Pancreas (tissue), 10 donors: ENCODE results near the gene NOS1AP. TPM values are rescaled to one million over a fixed set of nuclear protein-coding genes. Genes with fewer than 3 reads are reported as not detected.

ENCODE experiments used
- ATAC-seq, 4 donors: fragments of 200-7000 bp; cut with Tn5 transposase; one replicate each; pipeline versions ENCODE4 v1.8.0 to v1.9.1; 2020; ENCODE audit warnings: mild to moderate bottlenecking in 4 of 4, moderate library complexity in 4 of 4
- DNase-seq, 6 donors: peaks; one replicate each; pipeline ENCODE4 v3.0.0-alpha.2; 2020
- FAIRE-seq: peaks from 2 replicates; lab custom pipeline; 2012; peaks lifted over from hg19 to GRCh38; lab: Jason Lieb, UNC
- H3K27ac ChIP-seq, 4 donors: fragments of 200-600 bp; sonication (generic); 1 replicate in 3 of 4; 2 replicates in 1 of 4; pipeline versions ENCODE4 v1.5.0 to v1.8.0; 2020
- H3K27me3 ChIP-seq, 4 donors: fragments of 200-600 bp; one replicate each; pipeline ENCODE4 v1.8.0; 2021
- H3K36me3 ChIP-seq, 3 donors: fragments of 200-600 bp; sonication (generic) in 1 of 3; one replicate each; pipeline versions ENCODE4 v1.5.0 to v1.8.0; 2020 to 2021
- H3K4me1 ChIP-seq, 3 donors: fragments of 200-600 bp; one replicate each; pipeline ENCODE4 v1.8.0; 2021
- H3K4me3 ChIP-seq, 4 donors: fragments of 200-600 bp; sonication (generic) in 2 of 4; one replicate each; pipeline versions ENCODE4 v1.5.0 to v1.8.0; 2020 to 2021
- H3K9me3 ChIP-seq, 4 donors: fragments of 200-600 bp; one replicate each; pipeline ENCODE4 v1.8.0; 2021
- WGBS, 2 donors: extraction: QIAGEN DNeasy Blood & Tissue Kit; methylation state at CpG; one replicate each; pipeline ENCODE4 v1.1.7; 2013; 5-methylcytosine and 5-hydroxymethylcytosine counted together
- intact Hi-C, 3 donors: fragments of 100-400 bp; cut with DNase I; formaldehyde crosslinking; loops; one replicate each; pipeline versions ENCODE4 v1.11.1 to v1.14.2; 2022
- polyA plus RNA-seq, 2 donors: library from polyadenylated mRNA; stranded (reverse); fragments of 200-250 nt; gene quantifications; one replicate each; pipeline ENCODE4 v1.2.3, GENCODE V29; 2013
- total RNA-seq, 6 donors: library from RNA; stranded (reverse); fragmentation: NEBNext Ultra II Directional in 4 of 6; extraction: Animal tissue kit (Norgen Biotek cat#: 25700) in 4 of 6; gene quantifications; one replicate each; pipeline versions ENCODE4 v1.2.1 to v1.2.4, GENCODE V29; 2021 to 2023
- TF ChIP-seq, protein P1 (sequence below), 4 donors: fragments of 200-600 bp; sonication (generic) in 3 of 4; IDR thresholded peaks; one replicate each; pipeline versions ENCODE4 v1.5.0 to v1.8.0; 2021; ENCODE audit warnings: antibody characterized with exemption in 4 of 4
- donor health status: healthy with polysubstance abuse.
- donor health status: DM: no; HTN: no; CAD: no; lungs with moderate emphysema.
- donor health status: DM: no; HTN: no; CAD: no.
- donor health status: control.
- donor health status: control.
- donor health status: Bipolar disorder and iron deficiency.
- donor health status: DM: yes; HTN: yes; CAD: no.
- donor health status: DM: no; HTN: no; CAD: no.
- donor health status: DM: no; HTN: no; CAD: no.
- donor health status: DM: yes; HTN: yes; CAD: no.

The NOS1AP gene
- total and polyA plus RNA-seq, 8 donors, result 0.40 to 2.8 (median 1.7) TPM

DNA sequence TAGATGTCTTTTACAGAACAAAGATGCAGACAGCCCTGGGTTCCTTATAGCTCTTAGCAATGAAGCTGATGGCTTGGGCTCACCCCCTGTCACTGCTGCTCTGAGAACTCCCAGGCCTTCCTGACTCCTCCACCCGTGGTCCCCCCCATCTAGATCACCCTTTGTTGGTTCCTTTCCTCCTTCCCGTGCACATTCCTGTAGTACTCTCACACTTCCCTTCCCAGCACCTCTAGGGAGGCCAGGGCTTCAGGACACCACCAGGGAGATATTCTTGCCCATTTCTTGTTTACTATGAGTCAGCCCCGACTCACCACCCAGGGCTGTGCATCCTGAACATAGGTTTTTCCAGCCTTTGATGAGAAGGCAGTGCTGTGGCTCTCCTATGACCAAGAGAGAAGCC lies 14.4 kb upstream of the NOS1AP start:
- FAIRE-seq (no peak), ATAC-seq (peak in 1 of 4 donors; percentile 19), DNase-seq (no peak)
- intact Hi-C loops, result loop anchor here in 2 of 3 donors (5.0 to 10.0 kb wide), 3 partner anchors 220 to 332 kb away; partner anchors contain the start of gene C1orf226 (in 1 of the 2)
- Histone ChIP-seq H3K4me1 (no peaks in the 10 kb centered on the region), H3K27me3 (no peaks in the 10 kb centered on the region), H3K4me3 (no peak overlapping the region), H3K9me3 (no peaks in the 10 kb centered on the region), H3K27ac (no peak overlapping the region), H3K36me3 (no peaks in the 10 kb centered on the region)
- TF ChIP-seq, protein P1, sequence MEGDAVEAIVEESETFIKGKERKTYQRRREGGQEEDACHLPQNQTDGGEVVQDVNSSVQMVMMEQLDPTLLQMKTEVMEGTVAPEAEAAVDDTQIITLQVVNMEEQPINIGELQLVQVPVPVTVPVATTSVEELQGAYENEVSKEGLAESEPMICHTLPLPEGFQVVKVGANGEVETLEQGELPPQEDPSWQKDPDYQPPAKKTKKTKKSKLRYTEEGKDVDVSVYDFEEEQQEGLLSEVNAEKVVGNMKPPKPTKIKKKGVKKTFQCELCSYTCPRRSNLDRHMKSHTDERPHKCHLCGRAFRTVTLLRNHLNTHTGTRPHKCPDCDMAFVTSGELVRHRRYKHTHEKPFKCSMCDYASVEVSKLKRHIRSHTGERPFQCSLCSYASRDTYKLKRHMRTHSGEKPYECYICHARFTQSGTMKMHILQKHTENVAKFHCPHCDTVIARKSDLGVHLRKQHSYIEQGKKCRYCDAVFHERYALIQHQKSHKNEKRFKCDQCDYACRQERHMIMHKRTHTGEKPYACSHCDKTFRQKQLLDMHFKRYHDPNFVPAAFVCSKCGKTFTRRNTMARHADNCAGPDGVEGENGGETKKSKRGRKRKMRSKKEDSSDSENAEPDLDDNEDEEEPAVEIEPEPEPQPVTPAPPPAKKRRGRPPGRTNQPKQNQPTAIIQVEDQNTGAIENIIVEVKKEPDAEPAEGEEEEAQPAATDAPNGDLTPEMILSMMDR (IDR thresholded peaks at IDR 0.05), result no peak
- WGBS, 2 donors, result 51 to 80% methylated on average over 3 of the region's 3 CpGs

DNA sequence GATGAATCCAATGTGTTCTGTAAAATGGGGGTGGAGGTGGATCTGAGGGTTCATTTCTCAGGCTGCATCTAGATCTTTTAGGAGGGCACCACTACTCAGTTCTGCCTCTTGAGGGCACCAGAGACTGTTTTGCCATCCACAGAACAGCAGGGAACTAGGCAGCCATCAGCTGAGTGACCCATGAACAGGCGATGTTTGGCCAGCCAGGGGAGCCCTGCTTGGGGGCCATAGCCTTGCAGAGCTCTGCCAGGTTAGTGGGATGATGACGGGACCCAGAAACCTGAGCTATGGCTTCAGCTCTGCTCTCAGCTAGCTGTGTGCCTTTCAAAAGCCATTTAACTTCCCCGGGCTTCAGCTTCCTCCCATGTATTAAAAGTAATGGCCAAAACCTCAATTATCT lies 13.4 kb upstream of the NOS1AP start:
- Histone ChIP-seq H3K9me3 (no peaks in the 10 kb centered on the region), H3K36me3 (no peaks in the 10 kb centered on the region), H3K27ac (no peak overlapping the region), H3K4me1 (no peaks in the 10 kb centered on the region), H3K27me3 (no peaks in the 10 kb centered on the region), H3K4me3 (no peak overlapping the region)
- FAIRE-seq (no peak), DNase-seq (peak; percentile 44 to 76 (median 55)), ATAC-seq (peak; percentile 89 to 100 (median 98))
- intact Hi-C loops, result loop anchor here in 2 of 3 donors (2.0 to 10.0 kb wide), 4 partner anchors 219 to 331 kb away; partner anchors contain the start of gene C1orf226 (in 1 of the 2)
- 30 to 35% methylated on average over 3 of the region's 3 CpGs for WGBS, 2 donors
- TF ChIP-seq, protein P1 (IDR thresholded peaks at IDR 0.05), result peak; percentile 51 to 91 (median 75)

DNA sequence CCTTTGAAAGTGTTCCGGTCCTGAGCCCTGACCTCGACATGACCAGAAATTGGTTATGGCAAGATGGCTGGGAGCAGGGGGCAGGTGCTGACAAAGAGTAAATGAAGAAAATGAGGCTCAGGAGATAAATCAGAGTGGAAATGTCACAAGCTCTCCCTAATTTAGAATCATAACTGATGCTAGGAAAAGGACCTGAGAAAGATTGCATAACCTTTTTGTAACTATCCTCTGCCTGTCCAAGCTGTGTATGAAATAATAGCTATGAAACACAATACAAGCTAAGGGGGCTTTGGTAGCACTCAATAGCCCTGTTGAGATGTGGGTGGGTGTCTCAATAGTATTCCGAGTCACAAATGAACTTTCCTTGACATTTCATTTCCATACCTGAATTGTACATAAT lies 12.9 kb upstream of the NOS1AP start:
- TF ChIP-seq, protein P1 (IDR thresholded peaks at IDR 0.05), result no peak
- no peak for FAIRE-seq
- intact Hi-C loops, result loop anchor here in 2 of 3 donors (2.0 to 10.0 kb wide), 4 partner anchors 218 to 331 kb away; partner anchors contain the start of gene C1orf226 (in 1 of the 2)
- Histone ChIP-seq H3K36me3 (no peaks in the 10 kb centered on the region), H3K27ac (no peak overlapping the region), H3K27me3 (no peaks in the 10 kb centered on the region), H3K4me1 (no peaks in the 10 kb centered on the region), H3K4me3 (no peak overlapping the region), H3K9me3 (no peaks in the 10 kb centered on the region)
- WGBS, 2 donors, result 85 to 93% methylated on average over 3 of the region's 3 CpGs
- ATAC-seq, result no peak
- DNase-seq, result no peak

- intact Hi-C loops, result loop anchor here in 2 of 3 donors (5.0 to 10.0 kb wide), 3 partner anchors 215 to 328 kb away; partner anchors contain the start of gene C1orf226 (in 1 of the 2)
- TF ChIP-seq, protein P1 (IDR thresholded peaks at IDR 0.05), result no peak
- H3K27ac ChIP-seq, result no peak overlapping the region
- 81 to 84% methylated on average over 3 of the region's 3 CpGs for WGBS, 2 donors
- H3K36me3 ChIP-seq, result no peaks in the 10 kb centered on the region
- FAIRE-seq (no peak), ATAC-seq (no peak), DNase-seq (no peak)
- no peaks in the 10 kb centered on the region for H3K9me3 ChIP-seq
- no peaks in the 10 kb centered on the region for H3K4me1 ChIP-seq
- no peak overlapping the region for H3K4me3 ChIP-seq
- no peaks in the 10 kb centered on the region for H3K27me3 ChIP-seq
Measured at GRCh38 chr1:162059721-162060120, 9.8 kb upstream of the NOS1AP start.

GRCh38 chr1:162060314-162060713 lies 9.2 kb upstream of the NOS1AP start:
- no peak for ATAC-seq
- no peak for FAIRE-seq
- H3K4me1 ChIP-seq, result no peaks in the 10 kb centered on the region
- no peaks in the 10 kb centered on the region for H3K9me3 ChIP-seq
- 89% methylated on average over 1 of the region's 1 CpG for WGBS, 2 donors
- H3K4me3 ChIP-seq, result no peak overlapping the region
- no peak for DNase-seq
- TF ChIP-seq, protein P1 (IDR thresholded peaks at IDR 0.05), result no peak
- intact Hi-C loops, result no loop called here
- H3K27me3 ChIP-seq, result no peaks in the 10 kb centered on the region
- no peak overlapping the region for H3K27ac ChIP-seq
- no peaks in the 10 kb centered on the region for H3K36me3 ChIP-seq
